Stimulated activated effector memory CD8-positive, alpha-beta T cell treated with anti-CD3 and anti-CD28 coated beads, Interleukin-12 subunit alpha, Interleukin-12 subunit beta, amount 100 ng/mL, for 72 hours (primary cell): ENCODE measurements around the gene BCAR1.
A peak's percentile ranks its signal among the peaks of the same experiment; 100 is the strongest.

Experiments
- ATAC-seq: fragments of 150-1000 bp; cut with Tn5 transposase; 2 replicates; pipeline ENCODE4 v1.10.0; 2021
- DNase-seq, 2 donors: peaks; one replicate each; pipeline ENCODE4 v3.0.0; 2021 to 2022; ENCODE audit warnings: low spot score in 2 of 2
- H3K27ac Mint-ChIP-seq: one replicate; pipeline ENCODE4 v1.8.0; 2022; ENCODE audit warnings: mild to moderate bottlenecking, mixed read lengths
- H3K36me3 Mint-ChIP-seq: one replicate; pipeline ENCODE4 v1.8.0; 2022; ENCODE audit warnings: mild to moderate bottlenecking, mixed read lengths
- H3K4me1 Mint-ChIP-seq: one replicate; pipeline ENCODE4 v1.8.0; 2022; ENCODE audit warnings: mixed read lengths
- H3K4me3 Mint-ChIP-seq: one replicate; pipeline ENCODE4 v1.8.0; 2022; ENCODE audit warnings: mild to moderate bottlenecking, mixed read lengths
- H3K9me3 Mint-ChIP-seq: one replicate; pipeline ENCODE4 v1.8.0; 2022; ENCODE audit warnings: mixed read lengths

Gene BCAR1

DNA sequence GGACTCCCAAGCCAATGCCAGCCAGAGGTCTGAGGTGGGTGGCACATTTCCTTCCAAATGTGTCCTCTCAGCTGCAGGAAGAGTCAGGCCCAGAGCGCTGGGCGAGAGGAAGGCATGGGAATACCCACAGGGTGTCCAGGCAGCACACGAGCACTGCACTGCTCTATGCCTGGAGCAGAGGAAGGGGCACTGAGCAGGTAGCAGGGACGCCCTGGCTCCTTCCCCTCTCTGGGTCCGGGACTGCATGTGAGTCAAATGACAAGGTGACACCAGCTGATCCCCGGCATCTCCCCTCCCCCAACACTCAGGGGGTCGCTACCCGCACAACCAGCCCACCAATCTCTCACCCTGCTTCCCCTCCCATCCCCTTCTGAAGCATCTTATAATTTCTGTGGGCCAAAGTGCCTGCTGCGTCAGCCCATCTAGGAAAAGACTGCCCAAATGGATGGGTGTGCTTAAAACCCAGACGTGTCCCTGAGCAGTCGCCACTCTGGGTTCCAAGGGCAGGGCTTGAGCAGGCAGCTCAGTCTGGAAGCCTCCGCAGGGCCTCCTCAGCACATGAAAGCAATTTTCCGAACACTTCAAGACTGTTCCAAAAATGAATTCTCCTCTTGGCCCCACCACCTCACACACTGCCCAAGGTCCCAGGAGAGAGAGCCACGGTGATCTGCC is 12.0 kb upstream of the BCAR1 start:
- H3K36me3 Mint-ChIP-seq: no peaks in the 10 kb centered on the region
- H3K9me3 Mint-ChIP-seq: no peaks in the 10 kb centered on the region
- peaks cover 14% of the 10 kb centered on the region for H3K4me1 Mint-ChIP-seq
- DNase-seq (no peak), ATAC-seq (no peak)
- no peak overlapping the region for H3K4me3 Mint-ChIP-seq
- H3K27ac Mint-ChIP-seq: no peak overlapping the region

DNA sequence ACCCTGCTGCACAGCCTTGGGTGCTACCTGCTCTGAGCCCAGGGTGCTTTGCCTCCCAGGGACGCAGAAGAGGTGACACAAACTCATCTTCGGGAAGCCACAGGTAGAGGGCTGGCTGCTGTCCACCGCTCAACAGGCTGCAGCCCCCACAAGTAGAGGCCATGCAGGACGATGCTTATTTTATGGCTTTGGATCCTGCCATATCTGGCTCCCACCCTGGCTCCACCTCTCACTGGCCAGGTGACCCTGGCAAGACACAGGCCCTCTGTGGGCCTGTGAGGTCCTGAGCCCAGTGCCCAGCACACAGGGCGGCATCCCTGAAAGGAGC is 11.3 kb upstream of the BCAR1 start:
- no peak for DNase-seq
- Mint-ChIP-seq H3K4me3 (no peak overlapping the region), H3K27ac (no peak overlapping the region), H3K36me3 (peaks cover 6% of the 10 kb centered on the region), H3K4me1 (peaks cover 14% of the 10 kb centered on the region), H3K9me3 (no peaks in the 10 kb centered on the region)
- peak; percentile 2 for ATAC-seq

DNA sequence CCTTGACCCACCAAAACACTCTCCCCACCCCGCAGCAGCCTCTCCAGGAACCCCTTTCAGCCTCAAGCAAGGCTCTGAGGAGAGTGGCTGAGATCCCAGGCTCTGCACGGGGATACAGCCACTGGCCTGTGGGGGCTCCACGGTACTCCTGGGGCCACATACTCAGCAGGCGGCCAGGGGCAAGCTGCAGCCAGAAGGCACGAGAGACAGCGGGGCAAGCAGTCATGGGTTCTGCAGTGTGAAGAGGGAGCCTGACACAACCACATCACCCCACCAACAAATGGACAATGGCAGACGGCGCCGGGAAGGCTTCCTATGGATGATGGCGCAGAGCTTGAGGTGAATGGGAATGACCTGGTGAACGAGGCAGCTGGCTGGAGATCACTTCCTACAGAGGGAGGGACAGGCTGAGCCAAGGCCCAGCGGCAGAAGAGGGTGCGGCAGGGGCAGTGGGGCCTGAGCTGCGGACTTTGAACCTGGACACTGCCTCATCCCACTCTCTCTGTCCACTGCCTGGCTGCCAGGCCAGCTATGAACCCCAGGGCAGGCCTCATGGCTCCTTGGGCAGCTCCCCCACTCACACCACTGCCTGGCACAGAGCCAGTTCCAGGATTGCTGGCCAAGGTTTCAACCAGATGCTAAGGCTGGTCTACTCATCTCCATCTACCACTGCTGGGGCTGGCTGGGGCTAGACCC is 10.8 kb upstream of the BCAR1 start:
- no peak overlapping the region for H3K4me3 Mint-ChIP-seq
- DNase-seq (no peak), ATAC-seq (peak; percentile 3)
- H3K9me3 Mint-ChIP-seq: no peaks in the 10 kb centered on the region
- H3K36me3 Mint-ChIP-seq: peaks cover 6% of the 10 kb centered on the region
- H3K4me1 Mint-ChIP-seq: peaks cover 14% of the 10 kb centered on the region
- H3K27ac Mint-ChIP-seq: no peak overlapping the region

DNA sequence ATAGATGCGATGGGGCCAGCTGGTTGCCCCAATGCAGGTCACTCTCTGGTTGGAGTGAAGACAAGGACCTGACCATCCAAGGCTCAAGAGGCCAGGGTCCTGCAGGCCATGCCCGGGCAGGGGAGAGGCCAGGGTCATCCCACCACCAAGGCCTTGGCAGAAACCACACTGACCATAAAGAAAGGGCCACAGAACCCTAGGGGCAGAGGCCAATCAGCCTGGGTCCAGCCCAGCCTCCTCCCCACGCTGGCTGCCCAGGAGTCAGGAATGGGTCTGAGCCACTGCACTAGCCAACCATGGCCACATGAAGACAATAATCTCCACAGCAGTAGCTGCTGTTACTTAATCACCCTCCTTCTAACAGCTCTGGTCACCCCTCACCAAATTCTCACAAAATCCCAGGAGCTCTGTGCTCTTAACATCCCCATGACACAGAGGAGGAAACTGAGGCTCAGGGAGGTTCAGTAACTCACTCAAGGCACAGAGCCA is 10.2 kb upstream of the BCAR1 start:
- no peak overlapping the region for H3K27ac Mint-ChIP-seq
- ATAC-seq (no peak), DNase-seq (no peak)
- no peaks in the 10 kb centered on the region for H3K9me3 Mint-ChIP-seq
- H3K4me1 Mint-ChIP-seq: peaks cover 13% of the 10 kb centered on the region
- H3K36me3 Mint-ChIP-seq: peaks cover 6% of the 10 kb centered on the region
- no peak overlapping the region for H3K4me3 Mint-ChIP-seq

DNA sequence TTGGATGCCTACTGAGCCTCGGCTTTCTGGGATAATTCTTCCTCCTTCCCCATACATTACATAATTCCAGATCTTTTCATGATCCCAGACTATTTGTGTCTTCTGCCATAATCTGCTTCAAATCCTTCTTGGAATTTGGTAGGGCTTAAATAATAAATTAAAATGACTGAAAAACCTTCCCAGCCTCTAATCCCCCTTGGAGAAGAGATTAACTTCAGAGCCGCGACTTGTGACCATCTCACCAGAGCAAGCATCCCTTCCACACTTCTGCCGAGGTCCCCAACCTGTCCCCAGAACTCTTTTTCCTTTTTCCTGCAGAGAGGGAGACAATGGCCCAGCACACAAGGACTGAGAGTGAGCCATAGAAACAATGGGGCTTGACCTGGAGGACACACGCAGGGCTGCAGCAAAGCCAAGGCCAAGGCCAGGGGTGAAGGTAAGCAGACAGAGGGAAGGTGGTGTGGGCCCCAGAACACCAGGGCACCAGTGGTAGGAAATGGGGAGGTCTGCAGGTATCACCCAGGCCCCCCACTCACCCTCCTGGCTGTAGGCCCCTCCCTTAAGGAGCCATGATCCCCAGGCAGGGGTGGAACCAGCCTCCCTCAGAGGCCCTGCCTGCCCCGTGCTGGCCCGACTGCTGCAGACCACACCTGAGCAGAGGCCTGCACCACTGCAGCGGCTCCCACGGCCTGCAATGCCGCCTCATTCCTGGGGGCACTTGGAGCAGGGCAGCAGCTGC is 9.6 kb upstream of the BCAR1 start:
- Mint-ChIP-seq H3K9me3 (no peaks in the 10 kb centered on the region), H3K27ac (no peak overlapping the region), H3K4me1 (peaks cover 8% of the 10 kb centered on the region), H3K36me3 (peaks cover 6% of the 10 kb centered on the region), H3K4me3 (no peak overlapping the region)
- DNase-seq (no peak), ATAC-seq (no peak)

DNA sequence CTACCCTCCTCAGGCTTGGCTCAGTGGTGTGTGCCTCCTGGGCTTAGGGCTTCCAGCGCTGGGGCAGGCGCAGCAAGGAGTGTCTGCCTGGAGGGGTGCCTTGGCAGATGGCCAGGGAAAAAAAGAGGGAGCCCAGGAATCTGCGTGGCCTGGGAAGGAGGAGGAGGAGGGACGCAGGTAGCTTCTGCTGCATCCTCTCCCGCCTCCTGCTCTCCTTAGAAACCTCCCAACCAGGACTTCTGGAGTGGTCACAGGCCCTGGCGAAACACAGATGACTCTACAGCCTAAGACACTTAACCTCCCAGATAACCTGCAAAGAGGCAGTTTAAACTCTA is 7.3 kb upstream of the BCAR1 start:
- DNase-seq (no peak), ATAC-seq (no peak)
- no peaks in the 10 kb centered on the region for H3K4me1 Mint-ChIP-seq
- peaks cover 6% of the 10 kb centered on the region for H3K36me3 Mint-ChIP-seq
- H3K9me3 Mint-ChIP-seq: no peaks in the 10 kb centered on the region
- H3K4me3 Mint-ChIP-seq: no peak overlapping the region
- no peak overlapping the region for H3K27ac Mint-ChIP-seq

DNA sequence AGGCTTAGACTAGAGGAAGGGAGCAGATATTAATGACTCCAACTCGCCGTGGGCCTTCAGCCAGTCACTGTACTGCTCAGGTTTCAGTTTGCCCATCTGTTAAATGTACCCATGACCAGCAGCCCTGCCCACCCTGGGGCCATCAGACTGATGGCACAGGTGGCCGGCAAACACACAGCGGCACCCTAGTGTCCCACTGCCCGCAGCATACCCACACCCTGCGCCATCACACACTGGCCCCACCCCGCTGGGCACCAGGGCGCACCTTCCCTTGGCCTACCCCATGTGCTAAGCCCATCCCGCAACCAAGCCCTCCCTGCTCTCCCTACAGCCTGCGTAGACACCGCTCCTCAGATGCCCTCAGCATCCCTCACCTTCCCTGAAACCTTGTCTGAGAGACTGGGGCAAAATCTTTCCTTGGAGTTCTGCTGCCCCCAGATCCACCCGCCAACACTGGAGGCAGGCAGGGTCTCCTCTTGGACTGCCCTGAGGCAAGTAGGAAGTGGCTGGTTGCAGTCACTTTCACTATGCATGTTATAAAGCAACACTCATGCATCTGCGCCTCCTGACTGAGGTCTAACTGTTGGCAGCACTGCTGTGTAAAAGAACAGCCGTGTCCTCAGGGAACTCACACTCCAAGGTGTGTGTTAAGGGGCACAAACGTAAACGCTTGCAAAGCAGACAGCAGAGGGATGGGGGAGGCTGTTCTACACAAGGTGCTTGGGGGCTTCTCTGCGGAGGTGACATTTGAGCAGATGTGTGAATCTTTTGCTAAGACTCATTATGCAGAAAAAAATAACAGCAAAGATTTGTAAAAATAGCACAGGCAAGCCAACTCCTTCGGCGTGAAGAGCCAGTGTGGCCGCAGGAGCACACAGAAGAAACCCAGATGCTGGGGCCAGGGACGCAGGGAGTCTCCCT is 6.7 kb upstream of the BCAR1 start:
- no peaks in the 10 kb centered on the region for H3K9me3 Mint-ChIP-seq
- no peak overlapping the region for H3K27ac Mint-ChIP-seq
- no peak overlapping the region for H3K4me3 Mint-ChIP-seq
- H3K4me1 Mint-ChIP-seq: no peaks in the 10 kb centered on the region
- ATAC-seq (no peak), DNase-seq (no peak)
- H3K36me3 Mint-ChIP-seq: peaks cover 6% of the 10 kb centered on the region

DNA sequence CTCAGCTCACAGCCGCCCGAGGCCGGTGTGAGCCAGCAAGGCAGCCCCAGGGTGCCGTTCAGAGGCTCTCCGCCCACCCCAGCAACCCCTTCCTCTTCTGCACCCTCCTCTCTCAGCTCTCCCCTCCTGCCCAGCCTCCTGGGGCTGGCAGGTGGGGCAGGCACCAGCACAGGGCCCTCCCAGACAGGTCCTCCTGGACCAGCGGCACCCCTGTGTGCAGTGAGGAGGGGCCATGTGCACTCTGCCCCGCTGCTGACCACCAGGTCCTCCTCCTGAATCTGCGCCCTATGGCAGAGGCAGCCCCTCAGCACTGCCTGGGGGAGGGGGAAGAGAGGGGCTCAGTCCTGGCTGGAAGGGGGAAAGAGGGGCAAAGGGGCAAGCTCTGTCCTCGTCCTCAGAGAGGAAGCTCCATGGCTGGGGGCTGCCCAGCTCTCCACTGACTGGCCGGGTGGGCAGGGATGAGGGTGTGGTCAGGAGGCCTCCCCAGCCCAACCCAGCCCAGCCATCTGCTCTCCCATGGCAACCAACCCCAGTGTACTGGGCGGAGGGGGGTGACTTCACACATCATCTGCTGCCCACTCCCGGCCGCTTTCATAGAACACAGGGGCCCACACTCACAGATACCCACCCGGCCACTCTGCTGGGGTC is 5.4 kb upstream of the BCAR1 start:
- Mint-ChIP-seq H3K4me1 (peaks cover 5% of the 10 kb centered on the region), H3K36me3 (peaks cover 6% of the 10 kb centered on the region), H3K4me3 (no peak overlapping the region), H3K27ac (no peak overlapping the region), H3K9me3 (no peaks in the 10 kb centered on the region)
- ATAC-seq (no peak), DNase-seq (no peak)

DNA sequence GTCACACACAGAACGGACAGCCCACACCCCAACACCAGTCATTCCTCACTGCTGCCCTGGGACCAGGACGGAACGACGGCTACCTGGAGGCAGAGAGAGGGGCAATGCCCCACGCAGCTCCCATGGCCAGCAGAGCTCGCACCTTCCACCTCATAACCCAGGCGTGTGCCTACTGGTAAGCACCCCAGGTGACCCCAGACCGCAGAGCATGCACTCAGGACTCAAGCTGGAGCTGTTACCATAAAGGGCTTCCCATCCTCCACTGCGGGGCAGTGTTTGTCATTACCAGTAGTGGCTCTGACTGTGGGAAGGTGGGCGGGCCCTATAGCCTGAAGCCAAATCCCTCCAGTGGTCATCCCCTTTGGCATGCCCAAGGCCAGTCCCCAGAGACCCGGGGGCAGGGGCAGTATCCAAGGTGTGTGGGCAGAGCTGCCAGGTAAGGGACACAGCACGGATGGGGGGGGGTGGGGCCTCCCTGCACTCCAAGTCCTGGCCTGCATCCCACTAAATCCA is 4.7 kb upstream of the BCAR1 start:
- ATAC-seq: no peak
- no peak overlapping the region for H3K27ac Mint-ChIP-seq
- no peaks in the 10 kb centered on the region for H3K9me3 Mint-ChIP-seq
- peaks cover 6% of the 10 kb centered on the region for H3K36me3 Mint-ChIP-seq
- peaks cover 8% of the 10 kb centered on the region for H3K4me1 Mint-ChIP-seq
- DNase-seq: no peak
- no peak overlapping the region for H3K4me3 Mint-ChIP-seq

DNA sequence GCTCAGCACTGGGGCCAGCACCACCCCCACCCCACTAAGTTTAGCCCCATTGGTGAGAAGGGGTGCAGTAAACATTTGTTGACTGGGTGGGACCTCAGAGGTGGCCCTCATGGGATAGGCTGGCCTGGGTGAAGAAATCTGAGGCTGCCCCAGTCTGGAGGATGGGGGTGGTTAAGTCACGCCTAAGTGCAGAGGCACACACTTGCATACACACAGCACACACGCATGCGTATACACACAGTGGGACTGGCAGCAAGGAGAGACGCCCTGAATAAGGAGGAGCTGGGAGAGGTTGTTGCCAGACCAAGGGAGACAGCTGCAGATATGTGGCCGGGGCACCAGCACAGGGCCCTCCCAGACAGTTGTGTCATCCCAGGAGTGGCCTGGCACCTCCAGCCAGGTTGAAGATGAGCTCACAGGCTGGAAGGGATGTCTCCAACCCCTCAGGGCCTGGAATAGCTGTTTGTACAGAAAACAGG is 3.0 kb upstream of the BCAR1 start:
- DNase-seq: no peak
- no peak overlapping the region for H3K27ac Mint-ChIP-seq
- H3K36me3 Mint-ChIP-seq: peaks cover 6% of the 10 kb centered on the region
- H3K9me3 Mint-ChIP-seq: no peaks in the 10 kb centered on the region
- H3K4me3 Mint-ChIP-seq: no peak overlapping the region
- H3K4me1 Mint-ChIP-seq: peaks cover 14% of the 10 kb centered on the region
- no peak for ATAC-seq

DNA sequence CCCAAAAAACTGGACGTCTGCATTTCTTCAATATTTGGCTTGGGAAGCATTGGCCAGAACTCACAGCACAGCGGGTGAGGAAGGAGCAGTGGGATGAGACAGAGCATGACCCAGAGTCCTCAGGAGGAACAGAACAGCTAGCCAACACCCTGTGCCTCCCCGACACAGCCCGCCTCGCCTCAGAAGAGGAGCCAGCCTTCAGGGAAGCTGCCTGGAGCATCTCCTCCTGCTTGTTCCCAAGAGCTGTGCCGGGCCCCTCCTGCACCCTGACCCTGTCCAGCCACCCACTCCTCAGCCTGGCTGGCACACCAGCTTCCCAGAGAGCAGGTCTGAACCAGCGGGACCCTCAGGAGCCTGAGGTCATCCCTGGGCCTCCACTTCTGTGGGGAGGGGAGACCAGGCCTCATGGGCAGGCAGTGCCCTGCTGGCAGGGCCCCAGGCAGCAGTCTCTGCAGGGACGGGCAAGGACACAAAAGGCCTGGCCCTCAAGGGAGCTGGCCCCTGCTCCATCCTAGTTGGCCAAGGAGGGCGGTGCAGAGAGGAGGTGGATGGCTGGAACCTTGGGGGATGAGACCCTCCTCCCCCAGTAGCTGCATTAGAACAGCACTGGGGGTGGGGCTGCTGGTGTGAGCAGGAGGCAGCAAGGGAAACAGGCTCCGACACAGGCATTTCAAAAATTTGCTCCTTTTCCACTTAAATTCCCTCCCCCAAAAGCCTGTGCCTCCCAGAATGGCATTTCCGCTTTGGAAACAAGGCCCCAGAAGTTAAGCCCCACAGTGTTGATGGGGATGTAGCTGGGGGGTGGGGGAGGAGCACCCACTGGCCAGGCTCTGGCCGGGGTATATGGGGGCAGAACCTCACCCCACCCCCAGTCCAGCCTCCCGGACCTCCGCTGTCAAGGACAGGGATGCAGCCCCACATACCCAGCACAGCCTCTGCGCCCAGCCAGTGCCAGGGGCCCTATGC is 1.8 kb upstream of the BCAR1 start:
- peaks cover 19% of the 10 kb centered on the region for H3K4me1 Mint-ChIP-seq
- DNase-seq (no peak), ATAC-seq (no peak)
- peaks cover 5% of the 10 kb centered on the region for H3K36me3 Mint-ChIP-seq
- H3K4me3 Mint-ChIP-seq: no peak overlapping the region
- no peak overlapping the region for H3K27ac Mint-ChIP-seq
- H3K9me3 Mint-ChIP-seq: no peaks in the 10 kb centered on the region

DNA sequence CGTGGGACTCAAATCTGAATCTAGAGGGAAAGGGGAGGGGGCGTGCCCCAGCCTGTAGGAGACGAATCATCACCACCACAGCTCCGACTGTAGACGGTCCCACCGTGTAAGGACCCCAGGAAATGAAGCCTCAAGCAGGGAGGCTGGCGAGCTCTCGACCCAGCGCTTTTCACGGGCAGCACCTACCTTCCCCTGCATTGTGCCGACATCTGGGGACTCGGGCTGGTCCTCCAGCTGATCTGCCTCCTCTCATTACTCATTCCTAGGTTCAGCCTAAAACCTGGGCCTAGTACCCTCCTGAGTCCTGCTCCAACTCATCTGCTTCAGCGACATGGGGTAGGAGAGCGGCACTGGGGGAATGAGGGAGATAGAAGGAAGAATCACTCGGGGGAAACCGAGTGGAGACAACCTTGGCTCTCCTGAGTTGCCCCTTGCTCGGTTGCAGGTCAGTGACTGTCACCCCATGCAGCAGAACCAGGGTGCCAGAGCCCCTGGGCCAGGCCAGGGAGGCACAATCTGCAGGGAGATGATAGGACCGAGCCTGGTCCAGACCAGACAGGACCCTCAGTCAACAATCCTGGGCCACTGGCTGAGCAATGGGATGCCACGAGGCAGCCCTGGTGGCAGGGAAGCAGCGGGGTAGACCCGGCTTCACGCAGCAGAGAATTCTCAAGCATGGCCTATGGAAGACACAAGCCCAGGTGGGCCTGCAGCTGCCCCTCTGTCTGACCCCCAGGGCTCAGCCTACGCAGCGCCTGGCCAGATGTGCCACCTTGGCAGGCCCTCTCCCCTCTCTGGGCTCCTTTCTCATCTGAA is 833 bp upstream of the BCAR1 start:
- H3K27ac Mint-ChIP-seq: no peak overlapping the region
- H3K36me3 Mint-ChIP-seq: no peaks in the 10 kb centered on the region
- peak overlapping the region; percentile 63 for H3K4me3 Mint-ChIP-seq
- no peak for ATAC-seq
- no peak for DNase-seq
- H3K4me1 Mint-ChIP-seq: peaks cover 26% of the 10 kb centered on the region
- H3K9me3 Mint-ChIP-seq: no peaks in the 10 kb centered on the region

DNA sequence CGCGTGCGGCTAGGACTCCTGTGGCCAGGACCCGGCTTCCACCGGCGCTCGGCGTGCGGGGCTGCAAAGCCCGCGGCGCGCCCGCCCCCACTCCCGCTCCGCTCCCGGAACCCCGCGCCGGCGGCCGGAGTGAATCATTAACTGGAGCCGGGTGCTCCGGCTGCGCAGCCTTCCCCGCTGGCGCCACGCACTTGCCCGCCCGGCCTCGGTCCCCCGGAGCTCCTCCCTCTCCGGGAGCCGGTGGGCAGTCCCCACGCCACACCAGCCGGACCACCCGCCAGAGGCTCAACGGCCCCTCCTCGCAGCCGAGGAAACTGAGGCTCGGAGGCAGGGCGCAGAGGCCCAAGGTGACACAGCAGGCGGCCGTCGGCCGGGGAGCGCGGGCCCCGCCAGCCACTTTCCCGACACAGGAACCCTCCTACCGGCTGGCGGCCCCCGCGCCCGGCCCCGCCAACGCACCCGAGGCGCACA is 580 bp downstream of the BCAR1 start:
- Mint-ChIP-seq H3K4me1 (peaks cover 26% of the 10 kb centered on the region), H3K4me3 (no peak overlapping the region), H3K9me3 (no peaks in the 10 kb centered on the region), H3K27ac (no peak overlapping the region), H3K36me3 (no peaks in the 10 kb centered on the region)
- DNase-seq (no peak), ATAC-seq (no peak)
